Forelimb muscle (tissue), 1 donor: ENCODE data around the gene SBK1. TPM values are rescaled to one million over a fixed set of nuclear protein-coding genes. Genes with fewer than 3 reads are reported as not detected.
"Not testable (repeated sequence)": the region's sequence is repeated elsewhere in the genome, so short reads cannot be mapped to it uniquely, and the experiment has no call there.

Experiments
- DNase-seq: peaks from one replicate; pipeline ENCODE4 v3.0.0-alpha.2; 2013; ENCODE audit warnings: low read depth
- polyA plus RNA-seq: library from polyadenylated mRNA; unstranded; fragments of 120-200 nt; gene quantifications from one replicate; pipeline ENCODE4 v1.2.1, GENCODE V29; 2013; ENCODE audit not compliant: insufficient read length

The SBK1 gene
- polyA plus RNA-seq, 1 donor: 21.8 TPM

DNA sequence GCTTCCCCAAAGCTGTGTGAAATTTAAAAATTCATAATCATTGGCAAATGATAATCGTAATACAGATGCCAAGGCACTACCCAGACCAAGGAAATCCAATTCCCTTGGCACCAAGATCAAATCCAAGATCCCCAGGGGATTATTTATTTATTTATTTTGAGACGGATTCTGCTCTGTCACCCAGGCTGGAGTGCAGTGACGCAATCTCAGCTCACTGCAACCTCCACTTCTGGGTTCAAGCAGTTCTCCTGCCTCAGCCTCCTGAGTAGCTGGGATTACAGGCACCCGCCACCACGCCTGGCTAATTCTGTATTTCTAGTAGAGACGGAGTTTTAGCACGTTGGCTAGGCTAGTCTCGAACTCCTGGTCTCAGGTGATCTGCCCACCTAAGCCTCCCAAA lies 43.4 kb downstream of the SBK1 start:
- DNase-seq: not testable (repeated sequence)

- DNase-seq: not testable (repeated sequence)
Measured at GRCh38 chr16:28336940-28337710, 44.8 kb downstream of the SBK1 start.

DNA sequence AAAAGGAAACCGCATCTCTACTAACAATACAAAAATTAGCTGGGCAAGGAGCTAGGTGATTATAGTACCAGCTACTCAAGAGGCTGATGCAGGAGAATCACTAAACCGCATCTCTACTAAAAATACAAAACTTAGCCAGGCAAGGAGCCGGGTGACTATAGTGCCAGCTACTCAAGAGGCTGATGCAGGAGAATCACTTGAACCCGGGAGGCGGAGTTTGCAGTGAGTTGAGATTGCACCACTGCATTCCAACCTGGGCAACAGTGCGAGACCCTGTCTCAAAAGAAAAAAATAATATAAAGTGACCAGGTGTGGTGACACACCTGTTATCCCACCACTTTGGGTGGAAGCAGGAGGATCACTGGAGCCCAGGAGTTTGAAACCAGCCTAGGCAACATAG lies 45.9 kb downstream of the SBK1 start:
- not testable (repeated sequence) for DNase-seq

DNA sequence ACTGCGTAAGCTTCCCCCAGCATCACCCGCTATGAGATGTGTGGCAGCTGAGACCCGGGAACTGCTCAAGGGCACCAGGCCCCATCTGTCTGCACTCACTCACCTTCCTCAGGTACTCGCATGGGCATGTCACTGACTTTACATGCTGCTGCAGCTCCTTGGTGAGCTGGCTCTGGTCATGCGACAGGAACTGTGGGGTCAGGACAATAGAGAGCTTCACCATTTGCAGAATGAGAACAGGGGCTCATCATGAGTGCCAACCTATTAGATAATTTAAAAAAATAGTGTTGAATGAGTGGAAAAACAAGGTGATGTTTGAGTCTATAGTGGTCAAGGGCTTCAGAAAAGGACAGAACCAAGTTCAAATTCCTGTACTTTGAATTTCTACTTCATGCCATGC lies 70.3 kb downstream of the SBK1 start:
- not testable (repeated sequence) for DNase-seq

- DNase-seq: not testable (repeated sequence)
Measured at GRCh38 chr16:28363408-28363807, 71.1 kb downstream of the SBK1 start, which contains the start of gene NPIPB6. Gene NPIPB6, minus strand, starts transcription at chr16:28363508. Its CDS starts 686 bp downstream, at chr16:28362822.

GRCh38 chr16:28364268-28365173 lies 72.2 kb downstream of the SBK1 start:
- not testable (repeated sequence) for DNase-seq

DNA sequence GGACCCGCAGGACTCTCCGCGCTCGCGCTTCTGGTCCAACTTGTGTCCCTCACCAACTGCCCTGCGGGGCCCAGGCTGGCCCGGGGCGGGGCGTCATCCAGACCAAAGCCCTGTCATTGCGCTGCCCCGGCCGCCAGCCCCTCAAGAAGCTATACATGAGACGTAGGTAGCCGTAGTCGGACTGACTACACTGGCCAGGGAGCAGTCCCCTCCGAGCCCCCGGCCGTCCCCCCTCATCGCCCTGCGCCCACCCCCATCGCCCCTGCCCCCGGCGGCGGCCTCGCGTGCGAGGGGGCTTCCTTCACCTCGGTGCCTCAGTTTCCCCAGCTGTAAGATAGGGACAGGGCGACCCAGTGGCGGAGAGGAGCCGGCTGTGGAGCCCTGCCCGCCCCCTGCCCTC lies 75.6 kb downstream of the SBK1 start:
- DNase-seq: not testable (repeated sequence)

Other genes starting within 250 kb of the SBK1 start
- gene GSG1L, start 228.8 kb upstream of the SBK1 start, polyA plus RNA-seq: 2.0 TPM
- gene XPO6, start 80.6 kb upstream of the SBK1 start, polyA plus RNA-seq: 58.1 TPM
- gene NPIPB6, start 71.0 kb downstream of the SBK1 start, polyA plus RNA-seq: 2.0 TPM
- 48.4 TPM for gene EIF3CL, start 111.3 kb downstream of the SBK1 start, polyA plus RNA-seq
- gene NPIPB7, start 179.8 kb downstream of the SBK1 start, polyA plus RNA-seq: 0.46 TPM
- gene CLN3, start 199.5 kb downstream of the SBK1 start, polyA plus RNA-seq: 11.8 TPM
- gene APOBR, start 202.1 kb downstream of the SBK1 start, polyA plus RNA-seq: 0.67 TPM
- gene IL27, start 214.3 kb downstream of the SBK1 start, polyA plus RNA-seq: not detected
- 27.9 TPM for gene NUPR1, start 246.4 kb downstream of the SBK1 start, polyA plus RNA-seq